HepG2 (cell line): ENCODE measurements around the gene CCDC86. TPM values are rescaled to one million over a fixed set of nuclear protein-coding genes. Genes with fewer than 3 reads are reported as not detected.

Experiments used
- CC2D1A ChIP-seq: sonication (generic); formaldehyde crosslinking; IDR thresholded peaks from 2 replicates; pipeline ENCODE4 v1.8.1; 2023; ENCODE audit warnings: mild to moderate bottlenecking, missing genetic modification reagents
- ESRRA ChIP-seq: sonication (generic); formaldehyde crosslinking; IDR thresholded peaks from 2 replicates; pipeline ENCODE4 v1.5.1; 2020; ENCODE audit warnings: mild to moderate bottlenecking, low read depth, missing genetic modification reagents
- HOXA7 ChIP-seq: sonication (generic); formaldehyde crosslinking; IDR thresholded peaks from 2 replicates; pipeline ENCODE4 v1.8.1; 2022; ENCODE audit warnings: mild to moderate bottlenecking, missing genetic modification reagents, moderate library complexity
- KDM2A ChIP-seq: sonication (generic); formaldehyde crosslinking; IDR thresholded peaks from 2 replicates; pipeline ENCODE4 v1.4.0; 2020; ENCODE audit warnings: low read depth, missing genetic modification reagents, borderline replicate concordance
- RAD51 ChIP-seq: fragments of 450-650 bp; IDR thresholded peaks from 2 replicates; pipeline ENCODE4 v1.6.1; 2016; ENCODE audit warnings: borderline replicate concordance
- RNF2 ChIP-seq: fragments of 450-650 bp; conservative IDR thresholded peaks from 2 replicates; pipeline ENCODE4 v1.6.1; 2016; ENCODE audit warnings: low read depth
- THAP8 ChIP-seq: sonication (generic); formaldehyde crosslinking; IDR thresholded peaks from 2 replicates; pipeline ENCODE4 v1.5.1; 2020; ENCODE audit warnings: missing genetic modification reagents, mild to moderate bottlenecking, borderline replicate concordance
- ZBTB38 ChIP-seq: sonication (generic); formaldehyde crosslinking; IDR thresholded peaks from 2 replicates; pipeline ENCODE4 v1.5.1; 2020; ENCODE audit warnings: mild to moderate bottlenecking, missing genetic modification reagents
- ZFP36 ChIP-seq: fragments of 150-350 bp; IDR thresholded peaks from 2 replicates; pipeline ENCODE4 v1.6.1; 2018; ENCODE audit warnings: borderline replicate concordance, low read length, low read depth; ENCODE audit not compliant: partially characterized antibody
- ZFP82 ChIP-seq: sonication (generic); formaldehyde crosslinking; IDR thresholded peaks from 2 replicates; pipeline ENCODE4 v1.5.1; 2020; ENCODE audit warnings: mild to moderate bottlenecking, missing genetic modification reagents, borderline replicate concordance
- ZFYVE20 ChIP-seq: sonication (generic); formaldehyde crosslinking; IDR thresholded peaks from 2 replicates; pipeline ENCODE4 v1.8.0; 2023; ENCODE audit warnings: low read depth, mild to moderate bottlenecking, moderate library complexity, missing genetic modification reagents, borderline replicate concordance
- ZNF251 ChIP-seq: sonication (generic); formaldehyde crosslinking; IDR thresholded peaks from 2 replicates; pipeline ENCODE4 v1.9.0; 2021; ENCODE audit warnings: mild to moderate bottlenecking, missing genetic modification reagents
- ZNF414 ChIP-seq: sonication (generic); formaldehyde crosslinking; IDR thresholded peaks from 2 replicates; pipeline ENCODE4 v1.5.0; 2020; ENCODE audit warnings: missing genetic modification reagents
- ZNF562 ChIP-seq: sonication (generic); formaldehyde crosslinking; IDR thresholded peaks from 2 replicates; pipeline ENCODE4 v1.8.0; 2022; ENCODE audit warnings: missing genetic modification reagents, borderline replicate concordance
- ZNF746 ChIP-seq: sonication (generic); formaldehyde crosslinking; IDR thresholded peaks from 2 replicates; pipeline ENCODE4 v1.8.0; 2022; ENCODE audit warnings: mild to moderate bottlenecking, missing genetic modification reagents
- ZNF749 ChIP-seq: sonication (generic); formaldehyde crosslinking; IDR thresholded peaks from 2 replicates; pipeline ENCODE4 v1.8.0; 2022; ENCODE audit warnings: mild to moderate bottlenecking, missing genetic modification reagents, moderate library complexity, borderline replicate concordance
- ZNF770 ChIP-seq: sonication (generic); formaldehyde crosslinking; IDR thresholded peaks from 2 replicates; pipeline ENCODE4 v1.5.0; 2020; ENCODE audit warnings: mild to moderate bottlenecking, missing genetic modification reagents
- ZNF841 ChIP-seq: sonication (generic); formaldehyde crosslinking; IDR thresholded peaks from 2 replicates; pipeline ENCODE4 v1.8.1; 2023; ENCODE audit warnings: missing genetic modification reagents, borderline replicate concordance
- ZNF878 ChIP-seq: sonication (generic); formaldehyde crosslinking; IDR thresholded peaks from 2 replicates; pipeline ENCODE4 v1.8.1; 2023; ENCODE audit warnings: mild to moderate bottlenecking, missing genetic modification reagents, moderate library complexity
- polyA plus RNA-seq, 8 experiments: library from polyadenylated mRNA; depleted of rRNA in 3 of 8; stranded (reverse) in 7 of 8; unstranded in 1 of 8; fragments of >200 nt; fragmentation: Illumina TruSeq in 4 of 8; extraction: Trizol in 4 of 8; gene quantifications; 2 replicates each; pipeline versions ENCODE4 v1.2.1 to v1.2.3, GENCODE V29; 2011 to 2016; ENCODE audit warnings: low read depth in 4 of 8, missing spikeins in 1 of 8, mixed read lengths in 1 of 8; ENCODE audit not compliant: insufficient read depth in 1 of 8
- total RNA-seq, 5 experiments: library from RNA; depleted of rRNA; stranded (reverse); fragments of >200 nt; fragmentation: Illumina TruSeq; extraction: Trizol; gene quantifications; 2 replicates each; pipeline ENCODE4 v1.2.3, GENCODE V29; 2016; ENCODE audit warnings: low read depth in 1 of 5
- TF ChIP-seq, protein P1 (sequence below): sonication (generic); formaldehyde crosslinking; IDR thresholded peaks from 2 replicates; pipeline ENCODE4 v1.4.0; 2020; ENCODE audit warnings: missing genetic modification reagents, borderline replicate concordance
- TF ChIP-seq, protein P2 (sequence below): sonication (generic); formaldehyde crosslinking; IDR thresholded peaks from 2 replicates; pipeline ENCODE4 v1.5.0; 2020; ENCODE audit warnings: missing genetic modification reagents

Gene CCDC86
- total and polyA plus RNA-seq, 2 of the 13 experiments (the other 11 are each of a cell fraction or from before 2014, with no cell fraction given): 33.8 to 37.6 TPM

DNA sequence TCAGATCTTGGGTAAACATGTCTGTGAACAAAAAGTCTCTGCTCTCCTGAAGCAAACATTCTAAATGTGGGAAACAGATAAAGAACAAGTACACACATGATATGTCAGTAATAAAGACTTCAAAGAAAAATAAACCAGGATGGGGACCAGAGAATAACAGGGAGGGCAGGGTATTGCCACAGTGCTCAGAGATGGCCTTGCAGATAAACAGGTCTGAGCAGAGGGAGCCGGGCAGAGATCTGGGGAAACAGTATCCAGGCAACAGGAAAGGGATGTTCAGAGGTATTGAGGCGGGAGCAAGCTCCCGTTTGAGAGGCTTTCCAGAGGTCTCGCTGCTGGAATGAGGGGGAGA, 2.9 kb downstream of the CCDC86 start (continued):
- no peak for TF ChIP-seq ZBTB38
- TF ChIP-seq HOXA7: no peak
- TF ChIP-seq ZNF749 (CRISPR knock-in tag): no peak; the same call in 1 of the 2 replicates
- no peak for TF ChIP-seq ZFP82 (CRISPR knock-in tag)
- no peak for TF ChIP-seq RNF2
- TF ChIP-seq ZNF562: no peak
- no peak for TF ChIP-seq ZNF770 (CRISPR knock-in tag)
- TF ChIP-seq ZNF841 (CRISPR knock-in tag): no peak
- no peak for TF ChIP-seq ZFP36
- no peak for TF ChIP-seq THAP8 (CRISPR knock-in tag)
- TF ChIP-seq, protein P1, sequence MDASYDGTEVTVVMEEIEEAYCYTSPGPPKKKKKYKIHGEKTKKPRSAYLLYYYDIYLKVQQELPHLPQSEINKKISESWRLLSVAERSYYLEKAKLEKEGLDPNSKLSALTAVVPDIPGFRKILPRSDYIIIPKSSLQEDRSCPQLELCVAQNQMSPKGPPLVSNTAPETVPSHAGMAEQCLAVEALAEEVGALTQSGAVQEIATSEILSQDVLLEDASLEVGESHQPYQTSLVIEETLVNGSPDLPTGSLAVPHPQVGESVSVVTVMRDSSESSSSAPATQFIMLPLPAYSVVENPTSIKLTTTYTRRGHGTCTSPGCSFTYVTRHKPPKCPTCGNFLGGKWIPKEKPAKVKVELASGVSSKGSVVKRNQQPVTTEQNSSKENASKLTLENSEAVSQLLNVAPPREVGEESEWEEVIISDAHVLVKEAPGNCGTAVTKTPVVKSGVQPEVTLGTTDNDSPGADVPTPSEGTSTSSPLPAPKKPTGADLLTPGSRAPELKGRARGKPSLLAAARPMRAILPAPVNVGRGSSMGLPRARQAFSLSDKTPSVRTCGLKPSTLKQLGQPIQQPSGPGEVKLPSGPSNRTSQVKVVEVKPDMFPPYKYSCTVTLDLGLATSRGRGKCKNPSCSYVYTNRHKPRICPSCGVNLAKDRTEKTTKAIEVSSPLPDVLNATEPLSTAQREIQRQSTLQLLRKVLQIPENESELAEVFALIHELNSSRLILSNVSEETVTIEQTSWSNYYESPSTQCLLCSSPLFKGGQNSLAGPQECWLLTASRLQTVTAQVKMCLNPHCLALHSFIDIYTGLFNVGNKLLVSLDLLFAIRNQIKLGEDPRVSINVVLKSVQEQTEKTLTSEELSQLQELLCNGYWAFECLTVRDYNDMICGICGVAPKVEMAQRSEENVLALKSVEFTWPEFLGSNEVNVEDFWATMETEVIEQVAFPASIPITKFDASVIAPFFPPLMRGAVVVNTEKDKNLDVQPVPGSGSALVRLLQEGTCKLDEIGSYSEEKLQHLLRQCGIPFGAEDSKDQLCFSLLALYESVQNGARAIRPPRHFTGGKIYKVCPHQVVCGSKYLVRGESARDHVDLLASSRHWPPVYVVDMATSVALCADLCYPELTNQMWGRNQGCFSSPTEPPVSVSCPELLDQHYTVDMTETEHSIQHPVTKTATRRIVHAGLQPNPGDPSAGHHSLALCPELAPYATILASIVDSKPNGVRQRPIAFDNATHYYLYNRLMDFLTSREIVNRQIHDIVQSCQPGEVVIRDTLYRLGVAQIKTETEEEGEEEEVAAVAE (CRISPR knock-in tag): no peak
- no peak for TF ChIP-seq ZFYVE20 (CRISPR knock-in tag)
- TF ChIP-seq ZNF251 (CRISPR knock-in tag): no peak
- TF ChIP-seq, protein P2, sequence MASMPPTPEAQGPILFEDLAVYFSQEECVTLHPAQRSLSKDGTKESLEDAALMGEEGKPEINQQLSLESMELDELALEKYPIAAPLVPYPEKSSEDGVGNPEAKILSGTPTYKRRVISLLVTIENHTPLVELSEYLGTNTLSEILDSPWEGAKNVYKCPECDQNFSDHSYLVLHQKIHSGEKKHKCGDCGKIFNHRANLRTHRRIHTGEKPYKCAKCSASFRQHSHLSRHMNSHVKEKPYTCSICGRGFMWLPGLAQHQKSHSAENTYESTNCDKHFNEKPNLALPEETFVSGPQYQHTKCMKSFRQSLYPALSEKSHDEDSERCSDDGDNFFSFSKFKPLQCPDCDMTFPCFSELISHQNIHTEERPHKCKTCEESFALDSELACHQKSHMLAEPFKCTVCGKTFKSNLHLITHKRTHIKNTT (CRISPR knock-in tag): no peak
- TF ChIP-seq RAD51: no peak
- peak; percentile 72; the same call in 1 of the 2 replicates for TF ChIP-seq ZNF878 (CRISPR knock-in tag)
- no peak for TF ChIP-seq KDM2A (CRISPR knock-in tag)
- no peak for TF ChIP-seq ESRRA
- TF ChIP-seq ZNF746 (CRISPR knock-in tag): peak; percentile 78; the same call in 1 of the 2 replicates
- TF ChIP-seq ZNF414 (CRISPR knock-in tag): no peak
- no peak for TF ChIP-seq CC2D1A
